Liver (tissue), 9 donors: ENCODE data around the gene FAM13A. TPM values are rescaled to one million over a fixed set of nuclear protein-coding genes. Genes with fewer than 3 reads are reported as not detected.

Source experiments
- DNase-seq: peaks from one replicate; pipeline ENCODE4 v3.0.0-alpha.2; 2017; ENCODE audit warnings: low spot score
- H3K27ac ChIP-seq, 2 donors: one replicate each; pipeline ENCODE4 v1.7.0; 2013; ENCODE audit warnings: inconsistent platforms in 2 of 2, low read length in 2 of 2, control low read depth in 1 of 2, low read depth in 1 of 2, mild to moderate bottlenecking in 1 of 2
- H3K27me3 ChIP-seq, 4 donors: one replicate each; pipeline versions ENCODE4 v1.6.1 to v1.7.0; 2013; ENCODE audit warnings: low read length in 3 of 4, inconsistent platforms in 1 of 4, mild to moderate bottlenecking in 1 of 4, moderate library complexity in 1 of 4; ENCODE audit not compliant: control insufficient read depth in 4 of 4, insufficient read depth in 4 of 4
- H3K36me3 ChIP-seq, 4 donors: one replicate each; pipeline versions ENCODE4 v1.6.1 to v1.7.0; 2013; ENCODE audit warnings: low read length in 3 of 4, mild to moderate bottlenecking in 3 of 4, low read depth in 1 of 4, moderate library complexity in 1 of 4; ENCODE audit not compliant: control insufficient read depth in 4 of 4, insufficient read depth in 3 of 4
- H3K4me1 ChIP-seq, 4 donors: one replicate each; pipeline versions ENCODE4 v1.6.1 to v1.7.0; 2013; ENCODE audit warnings: low read length in 3 of 4, mild to moderate bottlenecking in 3 of 4, moderate library complexity in 1 of 4; ENCODE audit not compliant: control insufficient read depth in 4 of 4, insufficient read depth in 4 of 4
- H3K4me3 ChIP-seq, 3 donors: one replicate each; pipeline versions ENCODE4 v1.6.1 to v1.7.0; 2013; ENCODE audit warnings: low read length in 3 of 3, control low read depth in 1 of 3, low read depth in 1 of 3, mild to moderate bottlenecking in 1 of 3
- H3K9ac ChIP-seq, 2 donors: one replicate each; pipeline ENCODE4 v1.7.0; 2013; ENCODE audit warnings: low read length in 2 of 2, mild to moderate bottlenecking in 2 of 2, moderate library complexity in 2 of 2, control low read depth in 1 of 2, low read depth in 1 of 2
- H3K9me3 ChIP-seq, 4 donors: one replicate each; pipeline versions ENCODE4 v1.6.1 to v1.7.0; 2013; ENCODE audit warnings: low read length in 3 of 4; ENCODE audit not compliant: control insufficient read depth in 4 of 4
- EGR1 ChIP-seq, 2 donors: IDR thresholded peaks; 2 replicates each; pipeline ENCODE4 v1.6.1; 2016 to 2018; ENCODE audit warnings: antibody characterized with exemption in 2 of 2, low read depth in 2 of 2
- FOXA1 ChIP-seq: IDR thresholded peaks from 2 replicates; pipeline ENCODE4 v1.6.1; 2016; ENCODE audit warnings: antibody characterized with exemption
- FOXA2 ChIP-seq: IDR thresholded peaks from 2 replicates; pipeline ENCODE4 v1.6.1; 2016; ENCODE audit warnings: antibody characterized with exemption
- GABPA ChIP-seq, 2 donors: IDR thresholded peaks in 1 of 2; conservative IDR thresholded peaks in 1 of 2; 2 replicates each; pipeline ENCODE4 v1.6.1; 2016; ENCODE audit warnings: antibody characterized with exemption in 2 of 2, mild to moderate bottlenecking in 1 of 2, moderate library complexity in 1 of 2
- HNF4A ChIP-seq, 2 donors: conservative IDR thresholded peaks; 2 replicates each; pipeline ENCODE4 v1.6.1; 2016; ENCODE audit warnings: antibody characterized with exemption in 2 of 2, mild to moderate bottlenecking in 2 of 2
- HNF4G ChIP-seq: IDR thresholded peaks from 2 replicates; pipeline ENCODE4 v1.6.1; 2016; ENCODE audit warnings: antibody characterized with exemption
- JUND ChIP-seq, 2 donors: IDR thresholded peaks; 2 replicates each; pipeline ENCODE4 v1.6.1; 2016; ENCODE audit warnings: antibody characterized with exemption in 2 of 2
- NR2F2 ChIP-seq: IDR thresholded peaks from 2 replicates; pipeline ENCODE4 v1.6.1; 2016; ENCODE audit warnings: antibody characterized with exemption
- RAD21 ChIP-seq, 2 donors: IDR thresholded peaks; 2 replicates each; pipeline ENCODE4 v1.6.1; 2016; ENCODE audit warnings: antibody characterized with exemption in 2 of 2, mild to moderate bottlenecking in 2 of 2
- RXRA ChIP-seq, 2 donors: IDR thresholded peaks; 2 replicates each; pipeline ENCODE4 v1.6.1; 2017 to 2018; ENCODE audit warnings: antibody characterized with exemption in 2 of 2, mild to moderate bottlenecking in 1 of 2
- SP1 ChIP-seq: IDR thresholded peaks from 2 replicates; pipeline ENCODE4 v1.6.1; 2018; ENCODE audit warnings: antibody characterized with exemption, mild to moderate bottlenecking
- TAF1 ChIP-seq: conservative IDR thresholded peaks from 2 replicates; pipeline ENCODE4 v1.6.1; 2016; ENCODE audit warnings: antibody characterized with exemption, mild to moderate bottlenecking
- YY1 ChIP-seq: IDR thresholded peaks from 2 replicates; pipeline ENCODE4 v1.6.1; 2016; ENCODE audit warnings: antibody characterized with exemption, mild to moderate bottlenecking
- ZBTB33 ChIP-seq: IDR thresholded peaks from 2 replicates; pipeline ENCODE4 v1.6.1; 2016; ENCODE audit warnings: antibody characterized with exemption
- WGBS: extraction: QIAGEN DNeasy Blood & Tissue Kit; methylation state at CpG from one replicate; pipeline ENCODE4 v1.1.7; 2013; 5-methylcytosine and 5-hydroxymethylcytosine counted together
- polyA plus RNA-seq, 2 donors: library from polyadenylated mRNA; stranded (reverse) in 1 of 2; unstranded in 1 of 2; fragments of 200-250 nt in 1 of 2; fragments of >200 nt in 1 of 2; fragmentation: Nextera tagmentation in 1 of 2; extraction: Ambion mirVana in 1 of 2; gene quantifications; one replicate each; pipeline versions ENCODE4 v1.2.1 to v1.2.3, GENCODE V29; 2013 to 2015
- total RNA-seq, 2 donors: library from RNA; depleted of rRNA; stranded (reverse); fragments of >200 nt; gene quantifications; one replicate each; pipeline ENCODE4 v1.2.3, GENCODE V29; 2014
- TF ChIP-seq, protein P1 (sequence below): IDR thresholded peaks from 2 replicates; pipeline ENCODE4 v1.6.1; 2016; ENCODE audit warnings: antibody characterized with exemption, mild to moderate bottlenecking
- TF ChIP-seq, protein P2 (sequence below): IDR thresholded peaks from 2 replicates; pipeline ENCODE4 v1.6.1; 2016; ENCODE audit warnings: antibody characterized with exemption
- TF ChIP-seq, protein P3 (sequence below): fragments of 150-350 bp; IDR thresholded peaks from 2 replicates; pipeline ENCODE4 v1.5.1; 2017; ENCODE audit warnings: improper control_type of control experiment, low read depth, low read length; ENCODE audit not compliant: missing input control
- TF ChIP-seq, protein P4 (sequence below): IDR thresholded peaks from 2 replicates; pipeline ENCODE4 v1.6.1; 2016; ENCODE audit warnings: antibody characterized with exemption
- donor health status: healthy.
- donor health status: healthy.
- donor health status: healthy.
- donor health status: healthy.
- donor health status: healthy.

Gene FAM13A
- total and polyA plus RNA-seq, 4 donors = 14.9 to 52.9 (median 27.6) TPM

GRCh38 chr4:88803600-88804096, 253.3 kb downstream of the FAM13A start:
- peak; percentile 38 for TF ChIP-seq FOXA2
- peak; percentile 27 to 41 for TF ChIP-seq JUND (IDR thresholded peaks at IDR 0.05)
- no peak for TF ChIP-seq HNF4G
- TF ChIP-seq, protein P1, sequence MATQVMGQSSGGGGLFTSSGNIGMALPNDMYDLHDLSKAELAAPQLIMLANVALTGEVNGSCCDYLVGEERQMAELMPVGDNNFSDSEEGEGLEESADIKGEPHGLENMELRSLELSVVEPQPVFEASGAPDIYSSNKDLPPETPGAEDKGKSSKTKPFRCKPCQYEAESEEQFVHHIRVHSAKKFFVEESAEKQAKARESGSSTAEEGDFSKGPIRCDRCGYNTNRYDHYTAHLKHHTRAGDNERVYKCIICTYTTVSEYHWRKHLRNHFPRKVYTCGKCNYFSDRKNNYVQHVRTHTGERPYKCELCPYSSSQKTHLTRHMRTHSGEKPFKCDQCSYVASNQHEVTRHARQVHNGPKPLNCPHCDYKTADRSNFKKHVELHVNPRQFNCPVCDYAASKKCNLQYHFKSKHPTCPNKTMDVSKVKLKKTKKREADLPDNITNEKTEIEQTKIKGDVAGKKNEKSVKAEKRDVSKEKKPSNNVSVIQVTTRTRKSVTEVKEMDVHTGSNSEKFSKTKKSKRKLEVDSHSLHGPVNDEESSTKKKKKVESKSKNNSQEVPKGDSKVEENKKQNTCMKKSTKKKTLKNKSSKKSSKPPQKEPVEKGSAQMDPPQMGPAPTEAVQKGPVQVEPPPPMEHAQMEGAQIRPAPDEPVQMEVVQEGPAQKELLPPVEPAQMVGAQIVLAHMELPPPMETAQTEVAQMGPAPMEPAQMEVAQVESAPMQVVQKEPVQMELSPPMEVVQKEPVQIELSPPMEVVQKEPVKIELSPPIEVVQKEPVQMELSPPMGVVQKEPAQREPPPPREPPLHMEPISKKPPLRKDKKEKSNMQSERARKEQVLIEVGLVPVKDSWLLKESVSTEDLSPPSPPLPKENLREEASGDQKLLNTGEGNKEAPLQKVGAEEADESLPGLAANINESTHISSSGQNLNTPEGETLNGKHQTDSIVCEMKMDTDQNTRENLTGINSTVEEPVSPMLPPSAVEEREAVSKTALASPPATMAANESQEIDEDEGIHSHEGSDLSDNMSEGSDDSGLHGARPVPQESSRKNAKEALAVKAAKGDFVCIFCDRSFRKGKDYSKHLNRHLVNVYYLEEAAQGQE = no peak
- TF ChIP-seq RXRA (IDR thresholded peaks at IDR 0.05) = peak; percentile 33 to 63
- no peak for TF ChIP-seq EGR1 (IDR thresholded peaks at IDR 0.05; ENCODE audit: low read depth in 2 of 2)
- no peak for TF ChIP-seq YY1
- TF ChIP-seq TAF1 = no peak
- no peak for TF ChIP-seq ZBTB33
- TF ChIP-seq, protein P2, sequence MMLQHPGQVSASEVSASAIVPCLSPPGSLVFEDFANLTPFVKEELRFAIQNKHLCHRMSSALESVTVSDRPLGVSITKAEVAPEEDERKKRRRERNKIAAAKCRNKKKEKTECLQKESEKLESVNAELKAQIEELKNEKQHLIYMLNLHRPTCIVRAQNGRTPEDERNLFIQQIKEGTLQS = peak; percentile 64
- peak; percentile 48 for TF ChIP-seq SP1
- TF ChIP-seq, protein P3, sequence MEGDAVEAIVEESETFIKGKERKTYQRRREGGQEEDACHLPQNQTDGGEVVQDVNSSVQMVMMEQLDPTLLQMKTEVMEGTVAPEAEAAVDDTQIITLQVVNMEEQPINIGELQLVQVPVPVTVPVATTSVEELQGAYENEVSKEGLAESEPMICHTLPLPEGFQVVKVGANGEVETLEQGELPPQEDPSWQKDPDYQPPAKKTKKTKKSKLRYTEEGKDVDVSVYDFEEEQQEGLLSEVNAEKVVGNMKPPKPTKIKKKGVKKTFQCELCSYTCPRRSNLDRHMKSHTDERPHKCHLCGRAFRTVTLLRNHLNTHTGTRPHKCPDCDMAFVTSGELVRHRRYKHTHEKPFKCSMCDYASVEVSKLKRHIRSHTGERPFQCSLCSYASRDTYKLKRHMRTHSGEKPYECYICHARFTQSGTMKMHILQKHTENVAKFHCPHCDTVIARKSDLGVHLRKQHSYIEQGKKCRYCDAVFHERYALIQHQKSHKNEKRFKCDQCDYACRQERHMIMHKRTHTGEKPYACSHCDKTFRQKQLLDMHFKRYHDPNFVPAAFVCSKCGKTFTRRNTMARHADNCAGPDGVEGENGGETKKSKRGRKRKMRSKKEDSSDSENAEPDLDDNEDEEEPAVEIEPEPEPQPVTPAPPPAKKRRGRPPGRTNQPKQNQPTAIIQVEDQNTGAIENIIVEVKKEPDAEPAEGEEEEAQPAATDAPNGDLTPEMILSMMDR = no peak
- TF ChIP-seq NR2F2 = no peak
- TF ChIP-seq RAD21 (IDR thresholded peaks at IDR 0.05) = peak; percentile 32 to 52
- TF ChIP-seq, protein P4, sequence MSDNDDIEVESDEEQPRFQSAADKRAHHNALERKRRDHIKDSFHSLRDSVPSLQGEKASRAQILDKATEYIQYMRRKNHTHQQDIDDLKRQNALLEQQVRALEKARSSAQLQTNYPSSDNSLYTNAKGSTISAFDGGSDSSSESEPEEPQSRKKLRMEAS = peak; percentile 49
- peak; percentile 33 to 45 for TF ChIP-seq HNF4A (conservative IDR thresholded peaks at IDR 0.05)
- TF ChIP-seq GABPA (IDR thresholded peaks at IDR 0.05 in 1 of 2, conservative IDR thresholded peaks at IDR 0.05 in 1 of 2) = no peak
- TF ChIP-seq FOXA1 = no peak
- peaks cover 4 to 22% (median 9%) of the 10 kb centered on the region in 4 donors for H3K4me1 ChIP-seq
- 52% methylated on average over 5 of the region's 5 CpGs for WGBS

More at GRCh38 chr4:88803600-88804096, 253.3 kb downstream of the FAM13A start:
- H3K36me3 ChIP-seq = no peaks in the 10 kb centered on the region
- no peaks in the 10 kb centered on the region for H3K27me3 ChIP-seq
- H3K27ac ChIP-seq = no peak overlapping the region
- peak overlapping the region in 1 of 2 donors; percentile 29 for H3K9ac ChIP-seq
- H3K9me3 ChIP-seq = no peaks in the 10 kb centered on the region
- no peak for DNase-seq
- no peak overlapping the region for H3K4me3 ChIP-seq
